HG03066 (cell line): Measurements from ENCODE around the gene CNIH2.
"Not testable (repeated sequence)": the region's sequence is repeated elsewhere in the genome, so short reads cannot be mapped to it uniquely, and the experiment has no call there.

ENCODE experiments used
- ATAC-seq: cut with Tn5 transposase; IDR thresholded peaks from one replicate; pipeline ENCODE4 v1.9.1; 2021; ENCODE audit warnings: low read depth; ENCODE audit not compliant: unreplicated experiment

CNIH2 gene

DNA sequence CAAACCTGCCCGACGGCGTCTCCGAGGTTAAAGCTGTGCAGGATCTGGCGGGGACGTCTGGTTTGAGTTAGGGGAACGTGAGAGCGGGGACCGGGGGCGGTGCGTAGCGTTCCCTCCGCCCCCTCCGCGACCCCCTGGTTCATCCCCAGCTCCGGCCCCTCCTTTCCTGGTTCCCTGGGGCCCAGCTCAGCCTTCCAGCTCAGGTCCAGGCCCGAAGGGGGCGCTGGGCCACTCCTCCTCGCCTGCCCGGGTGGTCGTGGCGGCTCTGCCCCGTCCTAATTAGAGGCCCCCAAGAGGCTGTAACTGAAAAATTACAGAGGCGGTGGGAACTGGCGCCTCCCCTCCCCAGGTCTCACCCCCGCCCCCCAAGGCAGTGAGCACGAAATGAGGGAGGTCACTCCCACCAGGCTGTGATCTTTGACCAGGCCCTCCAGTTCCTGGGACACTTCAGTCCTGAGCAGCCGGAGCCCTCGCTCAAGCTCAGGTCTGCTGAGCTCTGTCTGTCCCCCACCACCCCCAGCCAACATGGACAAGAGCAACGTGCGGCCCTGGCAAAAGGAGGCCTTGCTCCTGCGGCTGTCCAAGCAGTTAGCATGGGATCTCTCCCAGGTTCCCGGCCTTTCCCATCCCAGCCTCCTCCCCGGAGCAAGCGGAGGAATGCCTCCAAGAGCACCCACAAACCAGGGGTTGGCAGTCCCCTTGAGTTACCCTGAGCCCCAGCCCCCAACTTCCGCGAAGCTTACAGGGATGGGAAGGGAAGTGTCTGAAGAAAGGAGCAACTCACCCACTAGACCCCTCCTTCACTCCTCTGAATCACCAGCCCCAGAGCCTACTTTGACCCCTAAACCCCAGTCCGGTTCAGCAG lies 35.6 kb downstream of the CNIH2 start:
- ATAC-seq = no peak

DNA sequence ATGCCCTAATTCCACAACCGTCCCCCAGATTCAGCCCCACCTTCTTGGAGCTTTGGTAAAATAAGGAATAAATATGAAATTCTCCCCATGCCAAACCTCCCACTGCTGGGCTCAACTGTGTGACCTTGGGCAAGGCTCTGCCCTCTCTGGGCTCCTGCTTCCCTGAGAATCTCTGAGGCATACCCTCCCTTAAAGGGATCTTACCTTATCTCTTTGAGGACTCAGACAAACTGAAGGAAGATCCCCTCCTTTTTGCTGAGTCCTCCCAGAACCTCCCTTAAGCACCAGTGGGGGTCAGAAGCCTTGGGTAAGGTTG lies 36.2 kb downstream of the CNIH2 start:
- ATAC-seq = no peak

DNA sequence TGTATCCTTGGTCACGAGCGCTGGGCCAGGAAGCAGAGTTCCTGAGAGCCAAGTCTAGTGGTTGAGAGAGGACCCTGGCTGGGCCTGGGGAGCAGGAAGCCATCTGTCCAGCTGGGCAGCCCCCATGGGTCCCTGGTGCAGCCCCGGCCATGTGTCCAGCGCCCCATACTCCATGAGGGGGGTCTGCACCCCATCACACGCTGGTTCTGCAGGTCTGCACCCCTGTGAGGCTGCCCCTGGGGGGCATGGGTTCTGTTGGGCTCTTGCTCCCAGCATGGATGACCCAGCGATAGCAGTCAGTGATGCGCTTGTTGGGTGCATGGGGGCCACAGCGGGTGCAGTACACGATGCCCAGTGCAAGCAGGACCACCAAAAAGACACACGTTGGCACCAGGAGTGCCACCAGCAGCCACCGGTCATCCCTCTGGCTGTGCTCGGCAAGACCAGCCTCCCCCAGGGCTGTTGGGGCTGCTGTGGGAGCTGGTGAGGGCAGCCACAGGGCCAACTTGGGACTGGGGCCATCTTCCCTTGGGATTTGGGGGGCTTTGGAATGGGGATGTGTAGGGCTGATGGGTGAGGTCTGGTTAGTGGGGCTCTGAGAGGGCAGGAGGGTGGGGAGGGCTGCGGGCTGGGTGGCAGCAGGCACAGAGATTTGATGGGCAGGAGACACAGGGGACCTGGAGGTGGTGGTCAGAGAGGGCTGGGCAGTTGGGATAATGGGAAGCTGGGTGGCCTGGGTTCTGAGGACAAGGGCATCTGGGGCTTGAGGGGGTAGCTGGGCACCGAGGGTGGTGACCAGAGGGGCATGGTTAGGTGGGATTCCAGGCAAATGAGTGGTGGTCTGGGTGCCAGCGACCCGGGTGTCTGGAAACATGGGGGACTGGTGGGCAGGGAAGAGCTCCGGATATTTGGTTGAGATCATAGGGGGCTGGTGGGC lies 36.9 kb downstream of the CNIH2 start:
- no peak for ATAC-seq

DNA sequence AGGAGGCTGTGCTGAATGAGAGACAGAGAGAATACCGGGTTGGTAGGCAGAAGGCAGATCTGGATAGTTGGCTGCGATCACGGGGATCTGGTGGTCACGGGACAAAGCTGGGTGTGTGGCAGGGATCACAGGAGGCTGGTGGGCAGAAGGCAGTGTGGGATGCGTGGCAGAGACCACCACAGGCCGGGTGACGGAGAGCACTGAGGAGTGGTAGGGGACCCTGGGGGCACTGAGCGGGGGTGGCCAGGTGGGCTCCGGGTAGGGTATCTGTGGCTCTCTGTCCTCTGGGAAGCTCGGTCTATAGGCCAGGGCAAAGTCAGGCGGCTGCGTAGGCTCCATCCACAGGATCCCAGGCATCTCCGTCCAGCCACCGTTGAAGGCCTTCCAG lies 37.5 kb downstream of the CNIH2 start:
- ATAC-seq = no peak

- no peak for ATAC-seq
Observed at GRCh38 chr11:66315921-66316811, 38.2 kb downstream of the CNIH2 start.

- no peak for ATAC-seq
Observed at GRCh38 chr11:66316849-66317251, 38.9 kb downstream of the CNIH2 start, which contains the start of gene CD248. TSS of gene CD248 (minus strand) at chr11:66317044. CDS start at chr11:66317027, 17 bp downstream.

- no peak for ATAC-seq
Observed at GRCh38 chr11:66317322-66317722, 39.3 kb downstream of the CNIH2 start.

GRCh38 chr11:66317723-66318599 lies 40.0 kb downstream of the CNIH2 start:
- ATAC-seq = no peak

GRCh38 chr11:66318600-66318970 lies 40.6 kb downstream of the CNIH2 start:
- no peak for ATAC-seq

DNA sequence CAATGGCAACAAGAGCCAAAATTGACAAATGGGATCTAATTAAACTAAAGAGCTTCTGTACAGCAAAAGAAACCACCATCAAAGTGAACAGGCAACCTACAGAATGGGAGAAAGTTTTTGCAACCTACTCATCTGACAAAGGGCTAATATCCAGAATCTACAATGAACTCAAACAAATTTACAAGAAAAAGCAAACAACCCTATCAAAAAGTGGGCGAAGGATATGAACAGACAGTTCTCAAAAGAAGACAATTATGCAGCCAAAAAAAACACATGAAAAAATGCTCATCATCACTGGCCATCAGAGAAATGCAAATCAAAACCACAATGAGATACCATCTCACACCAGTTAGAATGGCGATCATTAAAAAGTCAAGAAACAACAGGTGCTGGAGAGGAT lies 42.3 kb downstream of the CNIH2 start:
- not testable (repeated sequence) for ATAC-seq

DNA sequence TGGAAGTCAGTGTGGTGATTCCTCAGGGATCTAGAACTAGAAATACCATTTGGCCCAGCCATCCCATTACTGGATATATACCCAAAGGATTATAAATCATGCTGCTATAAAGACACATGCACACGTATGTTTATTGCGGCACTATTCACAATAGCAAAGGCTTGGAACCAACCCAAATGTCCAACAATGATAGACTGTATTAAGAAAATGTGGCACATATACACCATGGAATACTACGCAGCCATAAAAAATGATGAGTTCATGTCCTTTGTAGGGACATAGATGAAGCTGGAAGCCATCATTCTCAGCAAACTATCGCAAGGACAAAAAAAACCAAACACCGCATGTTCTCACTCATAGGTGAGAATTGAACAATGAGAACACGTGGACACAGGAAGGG lies 42.8 kb downstream of the CNIH2 start:
- not testable (repeated sequence) for ATAC-seq

DNA sequence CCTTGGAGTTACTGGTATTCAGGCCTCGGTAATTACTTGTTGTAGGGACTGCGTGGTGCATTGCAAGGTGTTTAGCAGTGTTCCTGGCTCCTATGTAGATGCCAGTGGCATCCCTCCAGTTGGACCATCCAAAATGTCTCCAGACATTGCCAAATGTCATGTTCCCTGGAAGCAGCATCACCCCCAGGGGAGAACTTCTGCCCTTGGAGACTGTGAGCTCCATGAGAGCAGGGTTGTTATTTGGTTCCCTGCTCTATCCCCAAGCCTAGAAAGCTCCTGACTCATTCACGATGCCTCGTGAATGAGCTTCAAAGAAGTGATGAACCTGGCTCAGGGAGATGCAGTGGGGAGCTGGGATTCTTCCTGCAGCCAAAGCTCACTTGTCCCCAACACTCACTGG lies 43.6 kb downstream of the CNIH2 start:
- ATAC-seq = no peak

- no peak for ATAC-seq
Observed at GRCh38 chr11:66322732-66323427, 44.9 kb downstream of the CNIH2 start.

GRCh38 chr11:66323684-66324083 lies 45.7 kb downstream of the CNIH2 start:
- ATAC-seq = no peak

DNA sequence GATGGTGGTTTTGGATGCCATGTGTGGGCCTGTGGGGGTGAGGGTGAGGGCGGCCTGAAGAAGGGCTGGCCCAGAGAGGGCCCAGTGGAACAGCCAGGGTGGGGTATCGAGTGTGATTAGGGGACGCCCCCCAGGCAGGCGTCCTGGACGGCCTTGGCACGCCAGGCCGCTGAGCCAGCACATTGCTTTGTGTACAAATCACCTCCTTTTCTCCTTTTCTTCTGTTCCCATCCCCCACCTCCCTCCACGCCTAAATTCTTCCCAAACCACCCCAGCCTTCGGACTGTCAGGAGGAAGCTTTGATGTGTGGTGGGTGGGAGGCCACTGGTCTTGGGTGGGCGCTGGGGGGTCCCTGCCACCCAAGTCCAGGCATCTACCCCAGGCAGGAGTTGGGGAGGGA lies 46.7 kb downstream of the CNIH2 start:
- no peak for ATAC-seq

DNA sequence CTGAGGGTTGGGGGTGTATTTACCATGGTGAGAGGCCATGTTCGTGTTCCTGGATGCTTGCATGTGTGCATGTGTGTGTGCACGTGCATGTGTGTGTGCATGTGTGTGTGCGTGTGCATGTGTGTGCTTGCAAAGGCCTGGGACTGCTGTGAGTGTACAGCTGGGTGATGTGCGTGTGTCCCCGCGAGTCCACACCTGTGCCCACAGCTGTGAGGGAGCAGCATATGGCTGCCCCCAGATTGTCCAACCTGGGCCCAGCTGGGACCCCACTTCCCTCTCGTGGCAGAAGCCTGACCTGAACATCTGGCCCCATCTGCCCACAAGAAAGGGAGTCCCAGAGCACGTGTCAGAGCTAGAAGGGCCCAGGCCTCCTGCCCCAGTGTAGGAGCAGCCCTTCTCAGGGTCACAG lies 47.3 kb downstream of the CNIH2 start:
- no peak for ATAC-seq

- ATAC-seq = no peak
Observed at GRCh38 chr11:66326261-66327111, 48.5 kb downstream of the CNIH2 start.
